HG02852 (cell line): Measurements from ENCODE around the gene XYLT1.

ENCODE experiments used
- ATAC-seq: cut with Tn5 transposase; IDR thresholded peaks from one replicate; pipeline ENCODE4 v1.9.1; 2021; ENCODE audit warnings: mild to moderate bottlenecking, moderate library complexity; ENCODE audit not compliant: unreplicated experiment

XYLT1 gene

DNA sequence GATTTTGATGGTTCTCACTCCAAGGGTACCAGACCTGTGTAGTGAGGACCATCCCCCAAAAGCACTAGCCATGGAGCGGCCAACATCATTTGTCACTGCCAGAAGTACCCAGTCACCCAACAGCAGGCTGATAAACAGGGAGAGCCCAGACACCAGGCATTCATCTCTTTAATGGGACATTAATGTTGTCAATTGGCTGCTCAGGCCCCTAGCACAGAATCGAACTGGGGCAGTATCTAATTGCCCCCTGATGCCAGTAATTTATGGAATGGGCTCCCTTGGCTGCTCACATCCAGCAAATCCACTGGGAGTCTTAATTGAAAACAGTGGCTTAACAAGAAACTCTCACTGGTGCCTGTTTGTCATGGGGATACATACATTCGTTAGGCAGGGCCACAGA is 344.6 kb downstream of the XYLT1 start:
- no peak for ATAC-seq

DNA sequence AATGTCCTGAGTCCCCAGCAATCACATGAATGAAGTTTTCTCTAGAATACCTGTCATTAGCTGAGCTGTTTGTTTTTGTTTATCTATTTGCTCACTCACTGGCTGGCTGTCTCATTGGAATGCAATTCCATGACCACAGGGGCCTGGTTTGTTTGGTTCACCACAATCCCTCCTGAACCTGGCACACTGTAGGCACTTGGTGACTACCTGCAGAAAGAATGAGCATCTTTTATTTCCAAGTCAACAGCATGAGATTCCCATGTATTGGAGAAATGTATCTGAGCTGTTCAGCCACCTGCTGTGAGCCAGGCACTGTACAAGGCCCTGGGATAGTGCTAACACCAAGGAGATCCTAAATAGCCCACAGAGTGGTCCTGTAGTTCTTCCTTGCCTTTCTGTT is 345.1 kb downstream of the XYLT1 start:
- ATAC-seq: no peak

DNA sequence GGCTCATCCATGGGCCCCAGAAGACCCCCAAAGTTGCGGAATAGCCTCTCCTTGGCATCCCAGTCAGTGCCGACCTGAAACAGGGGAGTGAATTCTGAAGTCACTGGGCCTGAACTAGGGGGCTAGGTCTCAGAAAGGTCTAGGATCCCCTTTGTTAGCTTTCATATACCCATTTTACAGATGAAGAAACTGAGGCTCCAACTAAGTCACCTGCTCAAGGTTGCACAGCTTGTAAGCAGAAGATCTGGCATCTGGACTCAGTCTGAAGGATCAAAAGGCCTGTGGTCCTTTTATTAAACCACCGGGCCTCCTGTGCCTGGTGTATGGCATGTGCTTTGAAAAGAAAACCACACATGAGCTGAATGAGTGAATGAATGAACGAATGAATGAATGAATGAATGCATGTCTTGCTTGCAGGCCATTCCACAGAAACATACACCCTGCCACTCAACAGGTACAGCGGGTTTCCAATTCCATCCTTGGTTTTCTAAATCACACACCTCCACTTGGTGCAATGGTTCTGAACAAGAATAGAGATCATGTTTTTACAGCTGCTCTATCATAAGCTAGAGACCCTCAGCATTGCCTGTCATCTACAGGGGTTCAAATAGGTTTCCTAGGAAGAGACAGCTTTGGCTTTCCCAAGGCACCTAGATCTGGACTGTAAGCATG is 352.7 kb downstream of the XYLT1 start:
- ATAC-seq: no peak

DNA sequence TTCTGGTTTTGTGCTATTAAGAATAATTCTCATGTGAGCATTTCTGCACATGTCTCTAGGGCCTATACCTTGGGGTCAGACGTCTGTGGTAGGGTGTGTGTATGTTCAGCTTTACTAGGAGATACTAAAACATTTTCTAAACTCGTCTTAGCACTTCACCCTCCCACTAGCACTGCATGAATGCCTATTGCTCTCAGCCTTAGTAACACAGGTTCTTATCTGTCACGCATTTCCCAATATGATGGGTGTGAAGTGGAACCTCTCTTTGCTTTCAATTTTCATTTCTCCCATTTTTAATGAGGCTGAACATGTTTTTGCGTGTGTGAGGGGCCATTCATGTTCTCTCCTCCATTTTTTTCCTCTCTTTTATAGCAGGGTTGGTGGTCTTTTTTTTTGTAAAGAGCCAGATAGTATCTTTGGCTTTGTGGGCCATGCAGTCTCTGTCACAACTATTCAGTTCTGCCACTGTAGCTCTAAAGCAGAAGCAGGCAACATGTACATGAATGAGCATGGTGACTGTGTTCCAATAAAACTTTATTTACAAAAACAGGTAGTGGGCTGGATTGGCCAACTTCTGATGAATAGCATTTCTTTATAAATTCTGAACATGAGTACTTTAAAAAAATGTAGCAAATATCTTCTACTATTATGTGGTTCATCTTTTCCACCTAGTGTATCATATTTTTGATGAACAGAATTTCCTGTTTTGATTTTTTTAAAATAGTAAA is 354.0 kb downstream of the XYLT1 start:
- ATAC-seq: no peak

DNA sequence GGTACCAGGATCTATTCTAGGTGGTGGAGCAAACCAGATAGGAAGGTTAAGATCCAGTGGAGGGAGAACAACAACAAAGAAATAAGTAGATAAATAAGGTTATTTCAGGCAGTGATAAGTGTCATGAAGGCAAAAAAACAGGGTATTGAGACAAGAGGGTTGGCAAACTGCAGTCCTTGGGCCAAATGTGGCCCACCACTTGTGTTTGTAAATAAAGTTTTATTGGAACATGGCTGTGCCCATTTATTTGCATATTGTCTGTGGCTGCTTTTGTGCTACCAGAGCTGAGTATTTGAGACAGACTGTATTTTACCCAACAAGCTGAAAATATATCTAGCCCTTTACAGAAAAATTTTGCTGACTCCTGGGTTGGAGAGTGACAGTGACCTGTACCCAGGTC is 361.3 kb downstream of the XYLT1 start:
- no peak for ATAC-seq

DNA sequence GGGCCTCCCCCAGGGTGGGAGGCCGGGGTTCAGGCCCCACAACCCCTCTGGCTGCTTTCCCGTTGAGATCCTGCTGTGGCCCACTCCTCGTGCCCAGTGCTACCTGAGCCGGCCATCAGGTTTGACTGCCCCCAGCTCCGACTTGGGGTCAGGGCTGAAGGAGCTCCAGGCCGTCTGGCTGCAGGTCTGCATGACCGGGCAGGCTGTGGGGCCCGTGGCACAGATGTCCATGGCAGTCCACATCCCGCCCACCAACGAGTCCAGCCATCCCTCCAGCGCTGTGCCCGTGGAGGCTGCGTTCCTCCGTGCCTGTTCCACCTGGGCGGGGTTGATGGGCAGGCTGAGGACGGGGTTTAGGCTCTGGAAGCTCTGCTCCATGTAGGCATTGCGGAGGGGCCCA is 362.2 kb downstream of the XYLT1 start:
- no peak for ATAC-seq

DNA sequence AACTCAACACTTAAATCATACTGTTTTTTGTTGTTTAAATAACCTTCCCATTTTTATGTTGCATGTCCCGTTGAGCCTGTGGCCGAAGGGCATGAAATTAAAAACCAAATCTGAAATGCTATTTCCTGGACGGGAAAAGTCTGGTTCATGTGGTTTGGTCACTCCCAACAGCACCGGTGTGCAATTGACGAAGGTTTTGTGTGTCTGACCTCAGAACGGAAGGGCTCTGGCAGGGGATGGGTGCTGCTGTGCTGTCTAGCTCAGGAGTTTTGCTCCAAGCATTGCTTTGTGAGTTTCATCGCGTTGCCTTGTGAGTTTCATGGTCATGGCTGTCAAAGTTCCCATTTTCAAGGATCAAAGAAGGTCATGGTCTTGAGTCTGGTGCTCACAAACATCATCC is 363.3 kb downstream of the XYLT1 start:
- ATAC-seq: no peak

DNA sequence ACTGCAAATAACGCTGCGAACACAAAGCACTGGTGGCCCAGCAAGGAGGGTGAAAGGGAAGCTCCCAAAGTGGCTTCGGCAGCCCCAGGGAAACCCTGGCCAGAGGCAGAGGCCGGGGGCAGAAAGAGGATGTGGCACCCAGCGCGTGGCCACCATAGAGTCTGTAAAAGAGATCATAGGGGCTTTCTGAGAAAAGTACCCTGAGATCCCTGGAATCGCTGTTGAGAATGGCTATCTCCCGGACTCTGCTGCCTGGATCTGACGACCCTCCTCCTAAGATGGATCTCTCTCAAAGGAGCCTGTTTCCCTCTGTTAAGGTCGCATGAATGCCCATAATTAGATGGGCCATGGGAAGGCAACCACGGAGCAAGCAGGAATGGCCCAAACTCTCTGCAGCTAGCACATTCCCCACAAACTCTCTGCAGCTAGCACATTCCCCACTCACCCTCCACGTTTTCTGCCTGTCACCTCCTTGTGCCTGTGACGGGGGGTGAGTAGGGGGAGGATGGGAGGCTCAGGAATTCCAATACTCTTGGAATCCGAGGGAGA is 364.4 kb downstream of the XYLT1 start:
- ATAC-seq: no peak

DNA sequence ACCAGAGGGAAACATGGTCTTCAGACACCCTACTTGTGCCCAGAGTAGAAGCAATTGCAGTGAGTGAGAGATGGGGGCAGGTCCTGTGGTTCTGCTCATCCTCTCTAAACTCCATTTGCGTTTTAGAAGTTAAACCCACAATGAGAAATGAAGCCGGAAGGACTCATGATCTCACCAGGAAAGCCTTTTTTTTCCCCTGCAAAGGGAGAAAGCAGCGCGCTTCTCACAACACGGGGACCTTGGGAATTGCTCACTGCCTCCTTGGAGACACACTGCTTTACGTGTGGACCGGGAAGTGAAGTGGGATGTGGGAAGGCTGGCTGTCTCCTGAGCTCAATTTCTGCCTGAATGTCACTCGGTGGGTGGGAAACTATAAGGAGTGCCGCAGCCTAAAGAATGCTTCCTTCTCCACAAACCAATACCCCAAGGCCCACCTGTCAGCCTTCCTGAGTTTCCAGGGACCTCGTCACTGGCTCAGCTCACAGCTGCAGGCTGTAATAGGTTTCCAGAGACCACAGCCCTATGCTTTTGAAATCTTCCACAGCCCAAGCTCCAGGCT is 365.4 kb downstream of the XYLT1 start:
- ATAC-seq: no peak

DNA sequence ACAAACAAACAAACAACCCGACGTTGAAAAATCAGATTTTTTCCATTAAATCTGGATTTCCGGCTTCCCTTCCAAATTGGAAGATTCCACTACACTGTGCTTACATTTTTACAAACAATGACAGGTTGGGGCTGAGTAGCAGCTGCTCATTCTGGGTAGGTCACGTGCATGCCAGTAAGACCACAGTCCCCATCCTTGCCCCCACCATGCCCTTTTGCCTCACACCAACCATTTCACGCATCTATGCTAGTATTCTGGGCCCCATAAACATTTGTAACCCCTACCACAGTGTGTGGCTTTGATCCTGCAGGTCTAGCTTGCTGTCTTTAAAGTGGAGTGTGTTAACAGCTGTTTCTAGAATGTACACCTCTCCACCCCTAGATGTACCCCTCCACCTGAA is 366.1 kb downstream of the XYLT1 start:
- no peak for ATAC-seq

DNA sequence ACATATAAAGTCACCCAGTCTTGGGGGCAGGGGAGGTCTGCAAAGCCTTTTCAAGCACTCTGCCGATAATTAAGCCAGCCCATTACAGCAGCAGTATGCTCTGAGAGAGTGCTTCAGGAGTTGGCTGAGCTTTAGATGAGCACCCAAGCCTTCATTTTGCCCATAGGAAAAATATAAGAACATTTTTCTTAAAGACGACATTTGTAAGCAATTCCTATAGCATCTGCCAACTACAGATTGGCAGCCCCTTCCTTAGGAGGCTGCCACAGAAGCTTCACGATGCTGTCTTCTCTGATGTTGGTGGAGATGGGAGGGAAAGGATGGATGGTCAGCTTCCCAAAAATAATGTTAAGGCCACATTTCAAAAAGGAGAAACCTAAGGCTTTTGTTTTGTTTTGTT is 367.5 kb downstream of the XYLT1 start:
- no peak for ATAC-seq

DNA sequence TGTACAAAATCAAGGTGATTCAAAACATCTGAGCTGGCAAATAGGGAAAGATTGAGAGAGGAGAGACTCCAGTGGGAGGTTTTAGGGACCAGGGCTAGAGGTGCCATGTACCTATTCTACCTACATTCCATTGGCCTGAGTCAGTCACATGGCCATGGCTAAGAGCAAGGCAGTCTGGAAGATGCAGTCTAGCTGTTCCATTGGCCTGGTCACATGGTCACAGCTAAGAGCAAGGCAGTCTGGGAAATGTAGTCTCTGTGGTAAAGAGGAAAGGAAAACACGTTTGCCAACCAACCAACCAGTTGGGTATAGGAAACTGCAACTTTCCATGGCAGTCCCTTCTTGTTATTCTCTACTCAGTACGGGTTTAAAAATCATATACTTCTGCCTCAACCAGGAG is 369.1 kb downstream of the XYLT1 start:
- ATAC-seq: no peak

DNA sequence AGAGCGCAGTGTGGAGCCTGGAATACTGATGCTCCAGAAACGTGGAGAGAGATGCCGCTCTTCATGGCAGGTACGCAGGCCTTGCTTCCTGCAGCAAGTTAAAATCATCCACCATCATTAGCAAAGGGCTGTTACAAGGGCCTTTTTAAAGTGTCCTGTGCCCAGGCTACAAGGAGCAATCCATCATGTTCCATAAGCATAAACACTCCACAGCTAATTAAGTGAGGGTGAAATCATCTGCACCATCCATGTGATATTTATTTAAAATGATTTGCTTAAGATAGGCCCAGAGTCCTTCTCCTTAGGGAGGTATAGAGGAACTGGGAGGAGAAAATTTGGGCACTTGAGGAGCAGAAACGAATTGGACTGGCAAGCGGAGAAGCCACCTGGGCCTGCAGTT is 372.1 kb downstream of the XYLT1 start:
- no peak for ATAC-seq

DNA sequence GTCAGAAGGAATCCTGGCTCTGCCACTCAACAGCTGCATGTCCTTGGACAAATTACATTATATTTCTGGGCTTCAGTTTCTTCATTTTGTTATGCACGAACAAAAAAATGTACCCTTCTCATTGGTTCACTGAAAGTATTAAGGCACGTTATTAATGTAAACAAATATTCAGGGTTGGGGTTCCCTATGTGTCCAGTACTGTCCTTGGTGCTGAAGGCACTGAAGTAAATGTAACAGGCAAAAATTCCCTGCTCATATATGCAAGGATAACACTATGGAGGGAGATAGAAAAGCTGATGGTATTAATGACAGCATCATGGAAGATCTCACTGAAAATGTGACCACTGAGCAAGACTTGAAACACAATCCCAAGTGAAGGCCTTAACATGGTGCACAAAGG is 386.6 kb downstream of the XYLT1 start:
- ATAC-seq: no peak

DNA sequence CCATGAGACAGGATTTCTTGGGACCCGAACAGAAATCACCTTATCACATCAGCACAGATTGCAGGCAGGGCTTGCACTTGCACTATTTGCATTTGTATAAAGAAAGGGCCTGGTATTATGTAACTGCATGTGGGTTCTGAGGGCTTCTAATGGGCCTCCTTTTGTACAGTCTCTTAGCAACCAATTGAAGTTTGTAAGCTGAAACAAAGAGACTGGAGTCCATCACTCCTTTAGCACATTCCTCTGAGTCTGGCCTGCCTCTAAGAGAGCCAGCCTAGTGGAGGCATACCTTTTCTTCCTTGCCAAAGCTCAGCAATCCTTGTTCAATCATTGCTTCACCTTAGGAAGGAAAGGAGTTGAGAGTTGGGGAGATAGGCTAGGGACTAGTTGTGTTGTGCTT is 387.1 kb downstream of the XYLT1 start:
- ATAC-seq: no peak

DNA sequence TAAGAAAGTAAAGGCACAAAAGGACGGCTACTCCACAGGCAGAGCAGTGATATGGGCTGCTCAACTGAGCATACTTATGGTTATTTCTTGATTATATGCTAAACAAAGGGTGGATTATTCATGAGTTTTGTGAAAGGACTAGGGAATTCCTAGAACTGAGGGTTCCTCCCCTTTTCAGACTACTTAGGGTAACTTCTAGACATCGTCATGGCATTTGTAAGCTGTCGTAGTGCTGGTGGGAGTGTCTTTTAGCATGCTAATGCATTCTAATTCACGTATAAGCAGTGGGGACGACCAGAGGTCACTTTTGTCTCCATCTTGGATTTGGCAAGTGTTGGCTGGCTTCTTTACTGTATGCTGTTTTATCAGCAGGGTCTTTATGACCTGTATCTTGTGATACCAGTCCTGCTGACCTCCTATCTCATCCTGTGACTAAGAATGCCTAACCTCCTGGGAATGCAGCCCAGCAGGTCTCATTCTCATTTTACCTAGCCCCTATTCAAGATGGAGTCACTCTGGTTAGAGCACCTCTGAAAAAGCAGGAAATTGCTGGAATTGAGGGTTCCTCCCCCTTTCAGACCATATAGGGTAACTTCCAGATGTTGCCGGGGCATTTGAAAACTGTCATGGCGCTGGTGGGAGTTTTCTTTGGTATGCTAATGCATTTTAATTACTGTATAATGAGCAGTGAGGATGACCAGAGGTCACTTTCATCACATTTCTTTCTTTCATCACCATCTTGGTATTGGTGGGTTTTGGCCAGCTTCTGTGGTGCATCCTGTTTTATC is 388.5 kb downstream of the XYLT1 start:
- no peak for ATAC-seq

DNA sequence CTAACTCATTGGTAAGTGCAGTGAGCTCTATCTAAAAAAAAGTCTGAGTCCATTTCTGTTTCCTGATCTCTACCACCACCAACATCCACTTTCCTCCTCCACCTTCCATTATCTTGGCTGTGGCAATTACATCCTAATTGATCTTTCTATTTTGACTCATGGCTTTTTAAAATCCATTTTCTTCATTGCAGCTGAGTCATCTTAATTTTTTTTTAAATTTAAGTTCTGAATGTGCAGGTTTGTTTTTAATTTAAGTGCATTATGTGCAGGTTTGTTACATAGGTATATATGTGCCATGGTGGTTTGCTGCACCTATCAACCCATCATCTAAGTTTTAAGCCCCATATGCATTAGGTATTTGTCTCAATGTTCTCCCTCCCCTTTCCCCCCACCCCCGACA is 390.7 kb downstream of the XYLT1 start:
- ATAC-seq: no peak

DNA sequence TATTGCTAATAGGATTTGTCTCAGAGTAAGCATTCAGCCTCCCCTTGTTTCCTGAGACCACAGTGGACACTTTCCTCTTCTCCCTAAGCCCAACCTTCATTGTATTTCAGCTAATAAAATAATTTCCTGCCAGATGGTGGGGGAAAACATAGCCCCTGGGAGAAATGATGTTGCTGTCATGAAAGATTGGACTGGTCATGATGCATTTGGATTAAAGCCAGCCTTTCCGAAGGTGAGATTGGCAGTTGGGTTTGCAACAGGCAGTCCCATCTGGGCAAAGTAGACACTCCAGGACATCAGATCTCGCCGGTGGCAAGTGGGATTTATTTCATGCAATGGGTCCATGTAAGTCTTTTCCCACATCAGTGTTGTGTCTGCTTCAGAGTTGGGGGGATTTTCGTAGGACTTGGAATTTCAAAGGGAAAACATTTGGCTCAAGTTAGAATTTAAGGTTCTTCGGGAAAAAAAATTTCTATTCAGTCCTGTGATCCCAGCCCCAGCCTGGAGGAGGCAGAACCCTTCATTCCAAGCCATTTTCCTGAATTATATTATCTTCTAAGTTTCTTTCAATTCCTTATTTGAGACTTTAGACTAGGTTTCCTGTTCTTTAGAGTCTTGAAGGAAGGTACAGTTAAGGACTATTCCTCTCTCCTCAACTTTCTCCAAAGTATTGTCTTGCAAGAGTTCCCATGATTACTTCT is 391.7 kb downstream of the XYLT1 start:
- no peak for ATAC-seq

DNA sequence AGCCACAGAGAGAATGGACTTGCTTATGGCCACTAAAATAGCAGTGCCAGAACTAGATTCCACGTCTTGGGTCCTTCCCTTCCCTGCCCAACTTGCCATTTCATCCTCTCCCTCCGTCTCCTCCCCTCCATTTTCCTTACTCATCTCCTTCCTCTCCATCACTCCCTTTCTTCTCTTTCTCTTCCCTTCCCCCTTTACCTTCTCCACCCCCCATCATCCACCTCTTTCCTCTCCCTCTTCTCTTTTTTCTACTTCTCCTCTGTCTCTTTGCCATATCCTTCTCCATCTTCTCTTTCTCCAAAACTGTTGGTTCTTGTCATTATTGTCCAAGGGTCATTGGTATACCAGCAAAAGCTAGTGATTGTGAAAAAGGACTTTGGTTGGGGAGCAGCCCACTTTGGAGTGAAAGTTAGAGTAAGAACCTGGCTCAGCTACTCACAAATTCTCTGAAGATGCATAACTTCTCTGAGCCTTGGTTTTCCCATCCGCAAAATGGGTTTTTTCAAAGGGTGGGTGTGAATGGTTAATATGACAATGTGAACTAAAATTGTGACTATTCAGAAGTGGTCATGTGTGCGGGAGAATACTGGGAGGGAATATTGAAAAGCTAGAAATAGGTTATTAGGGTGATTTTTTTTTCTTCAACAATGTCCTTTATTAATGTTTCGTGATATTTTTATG is 393.8 kb downstream of the XYLT1 start:
- ATAC-seq: no peak

DNA sequence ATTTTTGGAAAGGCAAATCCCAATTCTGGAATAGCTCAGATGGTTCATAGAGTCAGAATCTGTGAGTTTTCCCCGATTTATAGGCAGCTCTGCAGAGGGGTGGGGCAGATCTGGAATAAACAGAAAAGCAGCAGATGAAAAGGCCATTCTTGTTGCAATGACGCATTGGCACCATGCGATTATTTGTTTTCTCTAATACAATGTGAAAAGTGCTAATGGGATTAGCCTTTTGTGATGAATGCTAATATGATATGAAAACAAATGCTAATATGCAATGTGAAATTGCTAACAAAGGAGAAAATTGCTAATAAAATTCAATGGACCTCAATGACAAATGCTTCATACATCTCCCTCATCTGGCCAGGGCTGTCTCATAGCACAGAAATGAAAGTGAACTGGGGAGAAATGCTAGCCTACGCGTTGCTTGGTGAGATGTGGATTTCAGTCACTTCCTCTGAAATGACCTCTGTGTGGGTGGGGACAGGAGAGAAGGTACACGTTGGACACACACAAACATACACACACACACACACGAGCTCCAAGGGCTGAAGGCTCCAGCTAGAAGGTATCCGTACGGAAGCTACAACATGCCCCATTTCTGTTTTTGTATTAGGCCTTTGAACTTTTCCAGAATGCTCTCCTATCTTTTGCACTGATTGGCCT is 394.5 kb downstream of the XYLT1 start:
- no peak for ATAC-seq
